IMR-90 (cell line): Measurements from ENCODE around the gene GSTO1. TPM values are rescaled to one million over a fixed set of nuclear protein-coding genes. Genes with fewer than 3 reads are reported as not detected.

Source experiments
- ATAC-seq: fragments of 200-7000 bp; cut with Tn5 transposase; 2 replicates; pipeline ENCODE4 v1.9.1; 2020; ENCODE audit warnings: low read depth, mild to moderate bottlenecking, moderate library complexity
- BruUV-seq: library from RNA; stranded (reverse); fragments of 400-500 nt; replicated peaks from 2 replicates; lab custom pipeline; 2021; lab: Mats Ljungman, UMichigan
- CTCF ChIA-PET: fragments of 300-600 bp; formaldehyde crosslinking; extraction: SDS; loops from one replicate; lab custom pipeline; 2021; ENCODE audit warnings: antibody characterized with exemption; lab: Yijun Ruan, JAX
- POLR2A ChIA-PET: fragments of 300-600 bp; sonication (Branson Sonifier 250); formaldehyde crosslinking; loops from one replicate; lab custom pipeline; 2022; ENCODE audit warnings: antibody characterized with exemption; ENCODE audit not compliant: unreplicated experiment; lab: Charles Lee
- DNase-seq: peaks from one replicate; pipeline ENCODE4 v3.0.0; 2013
- H2AFZ ChIP-seq: replicated peaks from 2 replicates; pipeline ENCODE3; 2013; ENCODE audit warnings: low read length, mild to moderate bottlenecking; ENCODE audit not compliant: poor library complexity
- H2AK5ac ChIP-seq: 2 replicates; pipeline ENCODE4 v1.6.1; 2013; ENCODE audit warnings: low read depth, low read length, inconsistent platforms
- H2AK9ac ChIP-seq: replicated peaks from 2 replicates; pipeline ENCODE3; 2013; ENCODE audit warnings: mild to moderate bottlenecking, low read depth, low read length, moderate library complexity; ENCODE audit not compliant: poor library complexity
- H2BK120ac ChIP-seq: 2 replicates; pipeline ENCODE4 v1.6.1; 2013; ENCODE audit warnings: low read depth, low read length, inconsistent platforms
- H2BK15ac ChIP-seq: 3 replicates; pipeline ENCODE4 v1.6.1; 2013; ENCODE audit warnings: low read depth, low read length, inconsistent platforms
- H2BK20ac ChIP-seq: 2 replicates; pipeline ENCODE4 v1.6.1; 2013; ENCODE audit warnings: low read depth, mild to moderate bottlenecking, inconsistent platforms, low read length, moderate library complexity
- H2BK5ac ChIP-seq: 2 replicates; pipeline ENCODE4 v1.6.1; 2013; ENCODE audit warnings: mild to moderate bottlenecking, low read depth, low read length, inconsistent platforms; ENCODE audit not compliant: poor library complexity, severe bottlenecking
- H3K14ac ChIP-seq: replicated peaks from 2 replicates; pipeline ENCODE4 v1.6.1; 2013; ENCODE audit warnings: low read depth, low read length, inconsistent platforms
- H3K18ac ChIP-seq: 2 replicates; pipeline ENCODE4 v1.6.1; 2013; ENCODE audit warnings: low read depth, low read length, control low read depth
- H3K23ac ChIP-seq: 2 replicates; pipeline ENCODE4 v1.6.1; 2013; ENCODE audit warnings: low read depth, low read length, inconsistent platforms
- H3K27ac ChIP-seq: 2 replicates; pipeline ENCODE4 v1.5.1; 2013; ENCODE audit warnings: mild to moderate bottlenecking, control low read depth, low read length; ENCODE audit not compliant: insufficient read depth
- H3K27me3 ChIP-seq: 2 replicates; pipeline ENCODE4 v1.6.1; 2013; ENCODE audit warnings: low read length; ENCODE audit not compliant: control insufficient read depth, insufficient read depth
- H3K36me3 ChIP-seq: 2 replicates; pipeline ENCODE4 v1.6.1; 2013; ENCODE audit warnings: low read length, mixed read lengths; ENCODE audit not compliant: control insufficient read depth, insufficient read depth
- H3K4ac ChIP-seq: 2 replicates; pipeline ENCODE4 v1.6.1; 2013; ENCODE audit warnings: low read depth, low read length, inconsistent platforms
- H3K4me1 ChIP-seq: 2 replicates; pipeline ENCODE4 v1.6.1; 2013; ENCODE audit warnings: low read length, mixed read lengths; ENCODE audit not compliant: control insufficient read depth, insufficient read depth
- H3K4me2 ChIP-seq: 2 replicates; pipeline ENCODE4 v1.6.1; 2013; ENCODE audit warnings: low read depth, mild to moderate bottlenecking, control low read depth, low read length, moderate library complexity
- H3K4me3 ChIP-seq: 2 replicates; pipeline ENCODE4 v1.5.1; 2013; ENCODE audit warnings: low read depth, mild to moderate bottlenecking, control low read depth, low read length, moderate library complexity; ENCODE audit not compliant: insufficient read depth
- H3K56ac ChIP-seq: 2 replicates; pipeline ENCODE4 v1.6.1; 2013; ENCODE audit warnings: low read length, inconsistent platforms; ENCODE audit not compliant: insufficient read depth; ENCODE audit errors: extremely low read depth
- H3K79me1 ChIP-seq, 2 experiments: 2 replicates each; pipeline ENCODE4 v1.6.1; 2013; ENCODE audit warnings: low read length in 2 of 2, inconsistent platforms in 1 of 2, low read depth in 1 of 2
- H3K9ac ChIP-seq: 2 replicates; pipeline ENCODE4 v1.6.1; 2013; ENCODE audit warnings: low read depth, low read length, control low read depth
- H3K9me1 ChIP-seq: 2 replicates; pipeline ENCODE4 v1.6.1; 2013; ENCODE audit warnings: low read length, inconsistent platforms; ENCODE audit not compliant: insufficient read depth
- H3K9me3 ChIP-seq: 2 replicates; pipeline ENCODE4 v1.6.1; 2013; ENCODE audit warnings: low read length; ENCODE audit not compliant: control insufficient read depth, insufficient read depth
- H4K20me1 ChIP-seq: 2 replicates; pipeline ENCODE4 v1.6.1; 2013; ENCODE audit warnings: low read length, inconsistent platforms; ENCODE audit not compliant: insufficient read depth
- H4K5ac ChIP-seq: 2 replicates; pipeline ENCODE4 v1.6.1; 2013; ENCODE audit warnings: mild to moderate bottlenecking, low read depth, low read length, control low read depth
- H4K8ac ChIP-seq, 2 experiments: 2 replicates each; pipeline ENCODE4 v1.6.1; 2013; ENCODE audit warnings: low read depth in 2 of 2, low read length in 2 of 2, control low read depth in 1 of 2, inconsistent platforms in 1 of 2
- H4K91ac ChIP-seq: 2 replicates; pipeline ENCODE4 v1.6.1; 2013; ENCODE audit warnings: low read depth, low read length, inconsistent platforms; ENCODE audit not compliant: insufficient read depth
- BHLHE40 ChIP-seq: fragments of 150-350 bp; IDR thresholded peaks from 2 replicates; pipeline ENCODE4 v1.6.1; 2016; ENCODE audit warnings: mild to moderate bottlenecking, low read depth, low read length
- CEBPB ChIP-seq: IDR thresholded peaks from 2 replicates; pipeline ENCODE4 v1.6.1; 2012; ENCODE audit warnings: low read depth, low read length, improper control_type of control experiment
- CHD1 ChIP-seq: IDR thresholded peaks from 2 replicates; pipeline ENCODE4 v1.6.1; 2012; ENCODE audit warnings: low read depth, low read length, improper control_type of control experiment
- FOS ChIP-seq: fragments of 150-350 bp; IDR thresholded peaks from 2 replicates; pipeline ENCODE4 v1.6.1; 2016; ENCODE audit warnings: low read depth, low read length
- MAZ ChIP-seq: IDR thresholded peaks from 2 replicates; pipeline ENCODE4 v1.6.1; 2012; ENCODE audit warnings: low read depth, mild to moderate bottlenecking, low read length, improper control_type of control experiment, moderate library complexity, borderline replicate concordance
- NFE2L2 ChIP-seq: fragments of 150-350 bp; IDR thresholded peaks from 2 replicates; pipeline ENCODE4 v1.6.1; 2016; ENCODE audit warnings: low read depth, mild to moderate bottlenecking, low read length
- POLR2A ChIP-seq: IDR thresholded peaks from 2 replicates; pipeline ENCODE4 v1.6.1; 2012; ENCODE audit warnings: mild to moderate bottlenecking, low read depth, low read length
- RCOR1 ChIP-seq: IDR thresholded peaks from 2 replicates; pipeline ENCODE4 v1.6.1; 2012; ENCODE audit warnings: mild to moderate bottlenecking, low read length, improper control_type of control experiment; ENCODE audit not compliant: insufficient replicate concordance
- RFX5 ChIP-seq: IDR thresholded peaks from 2 replicates; pipeline ENCODE4 v1.8.0; 2012; ENCODE audit warnings: low read depth, mild to moderate bottlenecking, low read length, moderate library complexity
- SMC3 ChIP-seq: fragments of 150-350 bp; IDR thresholded peaks from 2 replicates; pipeline ENCODE4 v1.6.1; 2016; ENCODE audit warnings: low read depth, mild to moderate bottlenecking, antibody characterized with exemption, low read length, moderate library complexity
- dilution Hi-C: fragments of 300-500 bp; cut with HindIII; formaldehyde crosslinking; loops from one replicate; pipeline ENCODE4 v1.14.3; 2018; ENCODE audit warnings: low sequenced_read_pairs; ENCODE audit not compliant: unreplicated experiment
- in situ Hi-C: fragments of 300-500 bp; cut with MboI; formaldehyde crosslinking; loops from 3 replicates; pipeline ENCODE4 v1.14.3; 2019; ENCODE audit warnings: low sequenced_read_pairs, inconsistent platforms, mixed read lengths
- intact Hi-C: fragments of 100-400 bp; cut with micrococcal nuclease; formaldehyde crosslinking; loops from 2 replicates; pipeline ENCODE4 v1.10.0; 2022
- polyA plus RNA-seq, 3 experiments: library from polyadenylated mRNA; depleted of rRNA; stranded (reverse); fragments of >200 nt; gene quantifications; 2 replicates each; pipeline ENCODE4 v1.2.3, GENCODE V29; 2012; ENCODE audit warnings: low replicate concordance in 1 of 3
- total RNA-seq: library from RNA; depleted of rRNA; stranded (reverse); fragments of >200 nt; gene quantifications from 2 replicates; pipeline ENCODE4 v1.2.3, GENCODE V29; 2012
- TF ChIP-seq, protein P1 (sequence below): fragments of 150-350 bp; IDR thresholded peaks from 2 replicates; pipeline ENCODE4 v1.6.1; 2017; ENCODE audit warnings: mild to moderate bottlenecking, antibody characterized with exemption, low read length, low read depth
- TF ChIP-seq, protein P2 (sequence below): fragments of 150-350 bp; IDR thresholded peaks from 2 replicates; pipeline ENCODE4 v1.6.1; 2016; ENCODE audit warnings: low read depth, mild to moderate bottlenecking, low read length, moderate library complexity, borderline replicate concordance

Gene GSTO1
- total and polyA plus RNA-seq, 2 of the 4 experiments (the other 2 are of a cell fraction), result 186 to 258 TPM

DNA sequence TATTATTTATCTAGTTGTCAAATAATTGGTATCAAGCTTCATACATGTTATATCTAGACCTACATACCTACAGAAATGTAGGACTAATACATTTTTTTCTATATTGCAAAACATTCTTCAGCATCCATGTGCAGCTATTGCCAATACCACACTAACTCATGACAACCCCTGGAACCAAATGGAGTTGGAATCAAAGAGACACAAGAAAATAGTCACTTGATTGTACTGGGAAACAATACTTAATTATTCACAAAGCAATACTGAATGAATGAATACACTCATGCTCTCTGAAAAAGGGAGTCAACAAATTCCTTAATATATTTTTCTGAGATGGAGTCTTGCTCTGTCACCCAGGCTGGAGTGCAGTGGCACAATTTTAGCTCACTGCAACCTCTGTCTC lies 12.1 kb upstream of the GSTO1 start:
- DNase-seq, result no peak
- no peak overlapping the region for H2BK20ac ChIP-seq
- TF ChIP-seq CEBPB (no peak), NFE2L2 (no peak), MAZ (no peak), RFX5 (no peak), RCOR1 (no peak), FOS (no peak), BHLHE40 (no peak), POLR2A (no peak), SMC3 (no peak), CHD1 (no peak)
- TF ChIP-seq, protein P1, sequence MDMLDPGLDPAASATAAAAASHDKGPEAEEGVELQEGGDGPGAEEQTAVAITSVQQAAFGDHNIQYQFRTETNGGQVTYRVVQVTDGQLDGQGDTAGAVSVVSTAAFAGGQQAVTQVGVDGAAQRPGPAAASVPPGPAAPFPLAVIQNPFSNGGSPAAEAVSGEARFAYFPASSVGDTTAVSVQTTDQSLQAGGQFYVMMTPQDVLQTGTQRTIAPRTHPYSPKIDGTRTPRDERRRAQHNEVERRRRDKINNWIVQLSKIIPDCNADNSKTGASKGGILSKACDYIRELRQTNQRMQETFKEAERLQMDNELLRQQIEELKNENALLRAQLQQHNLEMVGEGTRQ, result no peak
- TF ChIP-seq, protein P2, sequence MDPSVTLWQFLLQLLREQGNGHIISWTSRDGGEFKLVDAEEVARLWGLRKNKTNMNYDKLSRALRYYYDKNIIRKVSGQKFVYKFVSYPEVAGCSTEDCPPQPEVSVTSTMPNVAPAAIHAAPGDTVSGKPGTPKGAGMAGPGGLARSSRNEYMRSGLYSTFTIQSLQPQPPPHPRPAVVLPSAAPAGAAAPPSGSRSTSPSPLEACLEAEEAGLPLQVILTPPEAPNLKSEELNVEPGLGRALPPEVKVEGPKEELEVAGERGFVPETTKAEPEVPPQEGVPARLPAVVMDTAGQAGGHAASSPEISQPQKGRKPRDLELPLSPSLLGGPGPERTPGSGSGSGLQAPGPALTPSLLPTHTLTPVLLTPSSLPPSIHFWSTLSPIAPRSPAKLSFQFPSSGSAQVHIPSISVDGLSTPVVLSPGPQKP, result no peak
- in situ Hi-C loops (no loop called here), intact Hi-C loops (no loop called here), dilution Hi-C loops (no loop called here)
- H3K4ac ChIP-seq, result no peak overlapping the region
- no peak overlapping the region for H4K5ac ChIP-seq
- H3K18ac ChIP-seq, result no peak overlapping the region
- H3K4me3 ChIP-seq, result no peak overlapping the region
- no peak overlapping the region for H2AK9ac ChIP-seq
- no peak overlapping the region for H2BK120ac ChIP-seq
- no peaks in the 10 kb centered on the region for H4K20me1 ChIP-seq
- H3K23ac ChIP-seq, result no peak overlapping the region
- no peak overlapping the region for H3K56ac ChIP-seq
- no peak overlapping the region for H3K14ac ChIP-seq
- no peaks in the 10 kb centered on the region for H3K4me1 ChIP-seq
- no peak overlapping the region for H3K27ac ChIP-seq
- ChIA-PET CTCF (no interaction called here), POLR2A (no interaction called here)
- no peak overlapping the region for H2AK5ac ChIP-seq
- H2BK5ac ChIP-seq, result no peak overlapping the region
- no peaks in the 10 kb centered on the region for H3K9me1 ChIP-seq
- H3K9ac ChIP-seq, result no peak overlapping the region
- no peaks in the 10 kb centered on the region; the same call in 1 of the 2 replicates for H3K9me3 ChIP-seq
- ATAC-seq, result no peak
- no TSS peak for BruUV-seq
- H4K91ac ChIP-seq, result no peak overlapping the region
- no peak overlapping the region for H4K8ac ChIP-seq
- H3K79me1 ChIP-seq, result no peaks in the 10 kb centered on the region
- H2BK15ac ChIP-seq, result no peak overlapping the region
- no peak overlapping the region for H3K4me2 ChIP-seq
- H3K27me3 ChIP-seq, result peaks cover 14% of the 10 kb centered on the region
- H3K36me3 ChIP-seq, result no peaks in the 10 kb centered on the region
- H2AFZ ChIP-seq, result no peak overlapping the region
